Endothelial cell of umbilical vein (primary cell): ENCODE results near the gene LRP5. TPM values are rescaled to one million over a fixed set of nuclear protein-coding genes. Genes with fewer than 3 reads are reported as not detected.

ENCODE experiments used
- BruUV-seq: library from RNA; stranded (reverse); fragments of 400-500 nt; replicated peaks from 2 replicates; lab custom pipeline; 2021; lab: Mats Ljungman, UMichigan
- CTCF ChIA-PET: fragments of 300-600, 350-600 bp; sonication (Branson Sonifier 250); formaldehyde crosslinking; loops from one replicate; lab custom pipeline; 2021; ENCODE audit warnings: antibody characterized with exemption, inconsistent platforms; lab: Charles Lee
- POLR2A ChIA-PET: fragments of 300-600, 350-600 bp; sonication (Branson Sonifier 250); formaldehyde crosslinking; loops from one replicate; lab custom pipeline; 2021; ENCODE audit warnings: antibody characterized with exemption, inconsistent platforms; lab: Charles Lee
- DNase-seq: peaks from one replicate; pipeline ENCODE4 v3.0.0-alpha.2; 2011; ENCODE audit warnings: low read depth, low spot score
- FAIRE-seq: peaks from 2 replicates; lab custom pipeline; 2011; peaks lifted over from hg19 to GRCh38; lab: Jason Lieb, UNC
- H2AFZ ChIP-seq: 2 replicates; pipeline ENCODE4 v1.6.0; 2012; ENCODE audit warnings: low read depth, low read length, control low read depth, inconsistent platforms
- H3K27ac ChIP-seq: 2 replicates; pipeline ENCODE4 v1.5.1; 2011; ENCODE audit warnings: low read depth, mild to moderate bottlenecking, control low read depth, low read length, moderate library complexity; ENCODE audit not compliant: insufficient read depth
- H3K27me3 ChIP-seq, 2 experiments: 2 replicates each; pipeline versions ENCODE4 v1.6.0 to v1.6.1; 2011; ENCODE audit warnings: low read length in 2 of 2, mixed read lengths in 1 of 2; ENCODE audit not compliant: control insufficient read depth in 2 of 2, insufficient read depth in 2 of 2
- H3K36me3 ChIP-seq, 2 experiments: 2 replicates in 1 of 2; 3 replicates in 1 of 2; pipeline ENCODE4 v1.5.1; 2011; ENCODE audit warnings: low read length in 2 of 2, mild to moderate bottlenecking in 1 of 2, moderate library complexity in 1 of 2; ENCODE audit not compliant: control insufficient read depth in 2 of 2, insufficient read depth in 2 of 2; ENCODE audit errors: extremely low read depth in 1 of 2
- H3K4me1 ChIP-seq: 3 replicates; pipeline ENCODE4 v1.5.1; 2011; ENCODE audit warnings: mild to moderate bottlenecking, low read length; ENCODE audit not compliant: control insufficient read depth, insufficient read depth; ENCODE audit errors: extremely low read depth
- H3K4me2 ChIP-seq: 2 replicates; pipeline ENCODE4 v1.6.1; 2011; ENCODE audit warnings: low read length, control low read depth, mixed read lengths; ENCODE audit not compliant: insufficient read depth
- H3K4me3 ChIP-seq, 3 experiments: fragments of 200-600 bp in 1 of 3; sonication (generic), shearing (Covaris generic) in 1 of 3; replicated peaks in 1 of 3; 2 replicates each; pipeline ENCODE4 v1.5.1; 2011 to 2016; ENCODE audit warnings: control low read depth in 3 of 3, low read length in 3 of 3, mild to moderate bottlenecking in 2 of 3, inconsistent platforms in 1 of 3, low read depth in 1 of 3, moderate library complexity in 1 of 3; ENCODE audit not compliant: insufficient read depth in 1 of 3
- H3K79me2 ChIP-seq: 2 replicates; pipeline ENCODE4 v1.6.0; 2012; ENCODE audit warnings: low read length, inconsistent platforms; ENCODE audit not compliant: control insufficient read depth, insufficient read depth
- H3K9ac ChIP-seq: replicated peaks from 2 replicates; pipeline ENCODE3; 2011; ENCODE audit warnings: low read length, control low read depth; ENCODE audit not compliant: insufficient read depth; ENCODE audit errors: extremely low read depth
- H3K9me1 ChIP-seq: replicated peaks from 3 replicates; pipeline ENCODE4 v1.6.0; 2011; ENCODE audit warnings: mild to moderate bottlenecking, low read length; ENCODE audit not compliant: control insufficient read depth, insufficient read depth; ENCODE audit errors: extremely low read depth
- H3K9me3 ChIP-seq: replicated peaks from 2 replicates; pipeline ENCODE4 v1.5.1; 2012; ENCODE audit warnings: low read length, inconsistent platforms; ENCODE audit not compliant: control insufficient read depth, insufficient read depth
- H4K20me1 ChIP-seq: replicated peaks from 2 replicates; pipeline ENCODE3; 2011; ENCODE audit warnings: mild to moderate bottlenecking, low read length; ENCODE audit not compliant: control insufficient read depth, insufficient read depth; ENCODE audit errors: extremely low read depth
- EZH2 ChIP-seq: IDR thresholded peaks from 2 replicates; pipeline ENCODE4 v1.6.1; 2012; ENCODE audit warnings: borderline replicate concordance, low read depth, mild to moderate bottlenecking, moderate library complexity, low read length, inconsistent platforms; ENCODE audit not compliant: severe bottlenecking
- FOS ChIP-seq: IDR thresholded peaks from 2 replicates; pipeline ENCODE4 v1.6.1; 2011; ENCODE audit warnings: mild to moderate bottlenecking, low read length, moderate library complexity, borderline replicate concordance; ENCODE audit not compliant: insufficient read depth
- GATA2 ChIP-seq: IDR thresholded peaks from 2 replicates; pipeline ENCODE4 v1.7.0; 2011; ENCODE audit warnings: low read depth, mild to moderate bottlenecking, moderate library complexity, mixed read lengths, low read length; ENCODE audit not compliant: insufficient read length, insufficient read depth
- JUN ChIP-seq: IDR thresholded peaks from 2 replicates; pipeline ENCODE4 v1.6.1; 2011; ENCODE audit warnings: borderline replicate concordance, low read depth; ENCODE audit not compliant: insufficient read length, insufficient read depth
- MYC ChIP-seq: IDR thresholded peaks from one replicate; pipeline ENCODE4 v1.6.1; 2011; ENCODE audit warnings: mild to moderate bottlenecking, low read depth, low read length
- POLR2A ChIP-seq: IDR thresholded peaks from 2 replicates; pipeline ENCODE4 v1.6.1; 2012; ENCODE audit warnings: low read depth, mild to moderate bottlenecking, control low read depth, low read length
- POLR2AphosphoS5 ChIP-seq: IDR thresholded peaks from 2 replicates; pipeline ENCODE4 v1.6.1; 2012; ENCODE audit warnings: low read depth, mild to moderate bottlenecking, control low read depth, low read length, moderate library complexity; ENCODE audit not compliant: insufficient read depth
- dilution Hi-C: fragments of 300-500 bp; cut with MboI; formaldehyde crosslinking; loops from one replicate; pipeline ENCODE4 v1.15.0; 2019; ENCODE audit warnings: low sequenced_read_pairs; ENCODE audit not compliant: extremely low pct_ligation_motif_present
- intact Hi-C: fragments of 100-400 bp; cut with micrococcal nuclease; formaldehyde crosslinking; loops from one replicate; pipeline ENCODE4 v1.10.0; 2022
- polyA plus RNA-seq, 4 experiments: library from polyadenylated mRNA; depleted of rRNA in 3 of 4; stranded (reverse) in 3 of 4; unstranded in 1 of 4; fragments of >200 nt; gene quantifications; 2 replicates each; pipeline versions ENCODE4 v1.2.1 to v1.2.3, GENCODE V29; 2011 to 2012; ENCODE audit warnings: missing spikeins in 1 of 4
- total RNA-seq: library from RNA; stranded (reverse); gene quantifications from 2 replicates; pipeline ENCODE4 v1.2.3, GENCODE V29; 2021
- TF ChIP-seq, protein P1 (sequence below): IDR thresholded peaks from 2 replicates; pipeline ENCODE4 v1.6.1; 2011; ENCODE audit not compliant: insufficient read depth, insufficient read length
- TF ChIP-seq, protein P2 (sequence below), 2 donors: IDR thresholded peaks; 1 replicate in 1 of 2; 2 replicates in 1 of 2; pipeline ENCODE4 v1.5.1; 2011; ENCODE audit warnings: low read length in 2 of 2, mild to moderate bottlenecking in 2 of 2, moderate library complexity in 2 of 2, control low read depth in 1 of 2, inconsistent platforms in 1 of 2, low read depth in 1 of 2; ENCODE audit not compliant: insufficient read depth in 1 of 2; ENCODE audit errors: extremely low read depth in 1 of 2

Gene LRP5
- total and polyA plus RNA-seq, 2 donors (not counting 3 experiments of a cell fraction or from before 2014, with no cell fraction given): 35.1 to 51.8 TPM

DNA sequence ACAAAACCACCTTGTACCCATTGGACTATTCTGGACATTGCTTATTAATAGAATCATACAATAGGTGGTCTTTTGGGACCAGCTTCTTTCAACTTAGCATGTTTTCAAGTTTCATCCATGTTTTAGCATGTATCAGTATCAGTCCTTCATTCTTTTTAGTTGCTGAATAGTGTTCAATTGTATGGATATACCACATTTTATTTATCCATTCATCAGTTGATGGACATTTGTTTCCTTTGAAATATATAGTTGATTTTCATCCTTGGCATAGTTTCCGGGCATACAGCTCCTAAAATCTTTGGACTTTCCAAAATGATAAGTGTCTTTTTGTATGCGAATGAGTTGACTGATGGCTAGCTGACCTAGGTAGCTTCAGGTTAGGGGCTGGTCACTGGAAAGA lies 160.4 kb downstream of the LRP5 start:
- Histone ChIP-seq H3K9me1 (no peaks in the 10 kb centered on the region), H3K4me2 (no peak overlapping the region), H4K20me1 (peaks cover 27% of the 10 kb centered on the region), H3K27me3 (no peaks in the 10 kb centered on the region), H3K36me3 (no peaks in the 10 kb centered on the region), H3K4me3 (no peak overlapping the region), H3K4me1 (peaks cover 8% of the 10 kb centered on the region), H3K9ac (no peak overlapping the region), H3K27ac (no peak overlapping the region), H3K9me3 (no peaks in the 10 kb centered on the region), H3K79me2 (peaks cover 89% of the 10 kb centered on the region), H2AFZ (no peak overlapping the region)
- ChIA-PET CTCF (no interaction called here), POLR2A (no interaction called here)
- intact Hi-C loops: no loop called here
- TF ChIP-seq GATA2: no peak
- TF ChIP-seq JUN: no peak
- TF ChIP-seq POLR2AphosphoS5: no peak
- TF ChIP-seq, protein P1, sequence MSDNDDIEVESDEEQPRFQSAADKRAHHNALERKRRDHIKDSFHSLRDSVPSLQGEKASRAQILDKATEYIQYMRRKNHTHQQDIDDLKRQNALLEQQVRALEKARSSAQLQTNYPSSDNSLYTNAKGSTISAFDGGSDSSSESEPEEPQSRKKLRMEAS: no peak
- TF ChIP-seq POLR2A: no peak
- TF ChIP-seq MYC: no peak
- TF ChIP-seq, protein P2, sequence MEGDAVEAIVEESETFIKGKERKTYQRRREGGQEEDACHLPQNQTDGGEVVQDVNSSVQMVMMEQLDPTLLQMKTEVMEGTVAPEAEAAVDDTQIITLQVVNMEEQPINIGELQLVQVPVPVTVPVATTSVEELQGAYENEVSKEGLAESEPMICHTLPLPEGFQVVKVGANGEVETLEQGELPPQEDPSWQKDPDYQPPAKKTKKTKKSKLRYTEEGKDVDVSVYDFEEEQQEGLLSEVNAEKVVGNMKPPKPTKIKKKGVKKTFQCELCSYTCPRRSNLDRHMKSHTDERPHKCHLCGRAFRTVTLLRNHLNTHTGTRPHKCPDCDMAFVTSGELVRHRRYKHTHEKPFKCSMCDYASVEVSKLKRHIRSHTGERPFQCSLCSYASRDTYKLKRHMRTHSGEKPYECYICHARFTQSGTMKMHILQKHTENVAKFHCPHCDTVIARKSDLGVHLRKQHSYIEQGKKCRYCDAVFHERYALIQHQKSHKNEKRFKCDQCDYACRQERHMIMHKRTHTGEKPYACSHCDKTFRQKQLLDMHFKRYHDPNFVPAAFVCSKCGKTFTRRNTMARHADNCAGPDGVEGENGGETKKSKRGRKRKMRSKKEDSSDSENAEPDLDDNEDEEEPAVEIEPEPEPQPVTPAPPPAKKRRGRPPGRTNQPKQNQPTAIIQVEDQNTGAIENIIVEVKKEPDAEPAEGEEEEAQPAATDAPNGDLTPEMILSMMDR (IDR thresholded peaks at IDR 0.05; ENCODE audit: extremely low read depth in 1 of 2, insufficient read depth in 1 of 2, low read depth in 1 of 2, low read length in 2 of 2): no peak
- no peak for TF ChIP-seq EZH2
- TF ChIP-seq FOS: no peak
- dilution Hi-C loops: no loop called here
- no TSS peak for BruUV-seq
- DNase-seq: no peak
- FAIRE-seq: no peak
